DOHH2 (cell line): ENCODE results near the gene LOXL1.

Experiments
- H3F3A ChIP-seq: fragments of 200-600 bp; sonication (generic), shearing (Covaris generic); 2 replicates; pipeline ENCODE4 v1.6.0; 2016; ENCODE audit warnings: antibody characterized with exemption, mild to moderate bottlenecking; ENCODE audit not compliant: control insufficient read depth, insufficient read depth
- H3K27ac ChIP-seq: fragments of 200-600 bp; sonication (generic); 2 replicates; pipeline ENCODE4 v1.5.1; 2014; ENCODE audit warnings: low read depth, mild to moderate bottlenecking, low read length, moderate library complexity
- H3K27me3 ChIP-seq: fragments of 200-600 bp; sonication (generic); 2 replicates; pipeline ENCODE4 v1.6.1; 2014; ENCODE audit warnings: mild to moderate bottlenecking, low read length, mixed read lengths; ENCODE audit not compliant: control insufficient read depth
- H3K36me3 ChIP-seq: fragments of 200-600 bp; sonication (generic); 2 replicates; pipeline ENCODE4 v1.6.1; 2014; ENCODE audit warnings: mild to moderate bottlenecking, low read length, moderate library complexity, mixed read lengths; ENCODE audit not compliant: control insufficient read depth
- H3K4me1 ChIP-seq: fragments of 200-600 bp; sonication (generic); 2 replicates; pipeline ENCODE4 v1.6.1; 2014; ENCODE audit warnings: mild to moderate bottlenecking, low read length, mixed read lengths; ENCODE audit not compliant: control insufficient read depth
- H3K4me2 ChIP-seq: fragments of 200-600 bp; sonication (generic); 2 replicates; pipeline ENCODE4 v1.6.0; 2014; ENCODE audit warnings: mild to moderate bottlenecking, low read length, moderate library complexity
- H3K4me3 ChIP-seq: fragments of 200-600 bp; sonication (generic); 2 replicates; pipeline ENCODE4 v1.5.1; 2014; ENCODE audit warnings: mild to moderate bottlenecking, low read length, mixed read lengths
- H3K79me2 ChIP-seq: fragments of 200-600 bp; sonication (generic); 2 replicates; pipeline ENCODE4 v1.6.1; 2014; ENCODE audit warnings: mild to moderate bottlenecking, low read length, mixed read lengths; ENCODE audit not compliant: control insufficient read depth
- H3K9me2 ChIP-seq: fragments of 200-600 bp; sonication (generic); replicated peaks from 2 replicates; pipeline ENCODE4 v1.6.1; 2014; ENCODE audit warnings: mild to moderate bottlenecking, low read length, mixed read lengths; ENCODE audit not compliant: control insufficient read depth
- H3K9me3 ChIP-seq: fragments of 200-600 bp; sonication (generic); 2 replicates; pipeline ENCODE4 v1.6.1; 2014; ENCODE audit warnings: antibody characterized with exemption, low read length, mixed read lengths; ENCODE audit not compliant: control insufficient read depth, insufficient read depth
- H4K20me1 ChIP-seq: fragments of 200-600 bp; sonication (generic); 2 replicates; pipeline ENCODE4 v1.6.0; 2014; ENCODE audit warnings: low read depth, mild to moderate bottlenecking, antibody characterized with exemption, low read length, moderate library complexity; ENCODE audit not compliant: control insufficient read depth, insufficient read depth
- EZH2phosphoT487 ChIP-seq: fragments of 200-600 bp; sonication (generic); IDR thresholded peaks from 2 replicates; pipeline ENCODE4 v1.6.1; 2017; ENCODE audit warnings: borderline replicate concordance, mild to moderate bottlenecking, antibody characterized with exemption, low read length, moderate library complexity, mixed read lengths
- TF ChIP-seq, protein P1 (sequence below): fragments of 200-600 bp; sonication (generic); IDR thresholded peaks from one replicate; pipeline ENCODE4 v1.5.1; 2014; ENCODE audit warnings: antibody characterized with exemption, mild to moderate bottlenecking, low read depth, low read length; ENCODE audit not compliant: poor library complexity, severe bottlenecking

The LOXL1 gene

DNA sequence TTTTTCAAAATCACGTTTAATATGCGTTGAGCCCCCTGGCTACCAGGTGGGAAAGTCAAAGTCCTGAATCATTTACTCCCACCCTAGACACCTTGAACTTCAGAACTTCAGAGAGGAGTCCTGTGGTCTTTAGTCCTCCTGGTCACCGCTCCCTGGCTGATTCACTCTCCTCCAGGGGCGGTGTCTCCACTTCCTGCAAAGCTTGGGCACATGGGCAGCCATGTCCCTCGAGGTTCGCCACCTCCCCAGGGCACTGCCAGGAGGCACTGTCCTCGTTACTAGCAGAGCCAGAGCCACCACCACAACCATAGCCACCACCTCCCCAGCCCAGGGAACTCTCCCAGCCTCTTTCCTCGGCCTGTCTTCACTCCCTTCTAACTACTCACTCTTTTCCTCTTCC is 31.0 kb downstream of the LOXL1 start:
- H3K4me1 ChIP-seq, result peaks cover 15% of the 10 kb centered on the region
- H3F3A ChIP-seq, result peaks cover 2% of the 10 kb centered on the region; the same call in 1 of the 2 replicates
- TF ChIP-seq, protein P1, sequence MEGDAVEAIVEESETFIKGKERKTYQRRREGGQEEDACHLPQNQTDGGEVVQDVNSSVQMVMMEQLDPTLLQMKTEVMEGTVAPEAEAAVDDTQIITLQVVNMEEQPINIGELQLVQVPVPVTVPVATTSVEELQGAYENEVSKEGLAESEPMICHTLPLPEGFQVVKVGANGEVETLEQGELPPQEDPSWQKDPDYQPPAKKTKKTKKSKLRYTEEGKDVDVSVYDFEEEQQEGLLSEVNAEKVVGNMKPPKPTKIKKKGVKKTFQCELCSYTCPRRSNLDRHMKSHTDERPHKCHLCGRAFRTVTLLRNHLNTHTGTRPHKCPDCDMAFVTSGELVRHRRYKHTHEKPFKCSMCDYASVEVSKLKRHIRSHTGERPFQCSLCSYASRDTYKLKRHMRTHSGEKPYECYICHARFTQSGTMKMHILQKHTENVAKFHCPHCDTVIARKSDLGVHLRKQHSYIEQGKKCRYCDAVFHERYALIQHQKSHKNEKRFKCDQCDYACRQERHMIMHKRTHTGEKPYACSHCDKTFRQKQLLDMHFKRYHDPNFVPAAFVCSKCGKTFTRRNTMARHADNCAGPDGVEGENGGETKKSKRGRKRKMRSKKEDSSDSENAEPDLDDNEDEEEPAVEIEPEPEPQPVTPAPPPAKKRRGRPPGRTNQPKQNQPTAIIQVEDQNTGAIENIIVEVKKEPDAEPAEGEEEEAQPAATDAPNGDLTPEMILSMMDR, result peak; percentile 6
- TF ChIP-seq EZH2phosphoT487, result no peak
- H3K4me2 ChIP-seq, result no peak overlapping the region
- no peaks in the 10 kb centered on the region for H3K79me2 ChIP-seq
- H3K36me3 ChIP-seq, result no peaks in the 10 kb centered on the region
- H3K4me3 ChIP-seq, result no peak overlapping the region
- H4K20me1 ChIP-seq, result no peaks in the 10 kb centered on the region
- no peaks in the 10 kb centered on the region for H3K9me3 ChIP-seq
- no peaks in the 10 kb centered on the region for H3K9me2 ChIP-seq
- H3K27ac ChIP-seq, result no peak overlapping the region
- H3K27me3 ChIP-seq, result peaks cover 7% of the 10 kb centered on the region; the same call in 1 of the 2 replicates

DNA sequence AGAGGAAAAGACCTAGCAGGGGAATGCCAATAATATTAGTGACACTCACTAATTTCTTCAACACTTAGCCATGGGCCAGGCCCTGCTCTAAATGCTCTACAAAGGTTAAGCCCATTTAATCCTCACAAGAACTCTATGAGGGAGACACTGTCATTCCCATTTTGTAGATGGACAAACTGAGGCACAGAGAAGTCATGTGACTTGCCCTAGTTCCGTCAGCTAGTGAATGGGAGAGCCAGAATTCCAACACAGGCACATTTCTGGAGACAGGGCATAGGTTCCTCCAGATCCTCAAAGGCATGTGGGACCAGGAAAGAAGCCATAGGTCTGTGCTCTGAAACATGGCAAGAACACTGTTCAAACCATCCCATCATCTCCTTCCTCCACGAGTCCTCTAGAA is 31.5 kb downstream of the LOXL1 start:
- peaks cover 7% of the 10 kb centered on the region; the same call in 1 of the 2 replicates for H3K27me3 ChIP-seq
- H3K36me3 ChIP-seq, result no peaks in the 10 kb centered on the region
- no peaks in the 10 kb centered on the region for H3K9me3 ChIP-seq
- H3K4me2 ChIP-seq, result no peak overlapping the region
- H3K4me1 ChIP-seq, result peaks cover 15% of the 10 kb centered on the region
- no peaks in the 10 kb centered on the region for H3K79me2 ChIP-seq
- TF ChIP-seq, protein P1, result no peak
- TF ChIP-seq EZH2phosphoT487, result no peak
- H4K20me1 ChIP-seq, result no peaks in the 10 kb centered on the region
- H3F3A ChIP-seq, result peaks cover 2% of the 10 kb centered on the region; the same call in 1 of the 2 replicates
- H3K9me2 ChIP-seq, result no peaks in the 10 kb centered on the region
- H3K4me3 ChIP-seq, result no peak overlapping the region
- H3K27ac ChIP-seq, result no peak overlapping the region

DNA sequence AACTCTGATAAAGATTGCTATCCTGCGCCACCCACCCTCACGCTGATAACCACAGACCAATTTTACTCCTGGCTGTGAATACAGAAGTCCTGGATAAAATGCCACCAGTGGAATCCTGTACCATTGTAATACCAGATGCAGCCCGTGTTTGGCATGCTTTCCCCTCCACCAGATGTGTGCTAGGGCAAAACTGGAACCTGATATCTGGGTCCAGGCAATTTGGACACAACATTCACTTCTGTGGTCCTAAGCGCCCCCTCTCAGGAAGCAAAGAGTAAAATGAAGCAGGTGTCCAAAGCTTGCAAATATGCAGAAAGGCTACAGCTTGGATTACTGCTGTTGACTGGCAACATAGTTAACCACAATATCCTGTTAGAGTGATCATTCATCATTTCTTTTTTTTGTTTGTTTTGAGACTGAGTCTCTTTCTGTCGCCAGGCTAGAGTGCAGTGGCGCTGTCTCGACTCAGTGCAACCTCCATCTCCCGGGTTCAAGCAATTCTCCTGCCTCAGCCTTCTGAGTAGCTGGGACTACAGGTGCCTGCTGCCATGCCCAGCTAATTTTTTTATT is 32.8 kb downstream of the LOXL1 start:
- Histone ChIP-seq H3K79me2 (no peaks in the 10 kb centered on the region), H3K9me2 (no peaks in the 10 kb centered on the region), H3K4me2 (peak overlapping the region; percentile 56), H3K9me3 (no peaks in the 10 kb centered on the region), H3F3A (peaks cover 2% of the 10 kb centered on the region; the same call in 1 of the 2 replicates), H3K4me1 (peaks cover 15% of the 10 kb centered on the region), H3K36me3 (no peaks in the 10 kb centered on the region), H3K27ac (no peak overlapping the region), H4K20me1 (no peaks in the 10 kb centered on the region), H3K4me3 (no peak overlapping the region), H3K27me3 (peaks cover 9% of the 10 kb centered on the region)
- TF ChIP-seq, protein P1, result no peak
- TF ChIP-seq EZH2phosphoT487, result no peak
